Stimulated activated CD4-positive, alpha-beta T cell treated with anti-CD3 and anti-CD28 coated beads, Interleukin-12 subunit alpha, Interleukin-12 subunit beta, amount 100 ng/mL, for 4 hours (primary cell): ENCODE measurements around the gene GCK.

Source experiments
- DNase-seq: peaks from one replicate; pipeline ENCODE4 v3.0.0-alpha.2; 2020

Gene GCK

DNA sequence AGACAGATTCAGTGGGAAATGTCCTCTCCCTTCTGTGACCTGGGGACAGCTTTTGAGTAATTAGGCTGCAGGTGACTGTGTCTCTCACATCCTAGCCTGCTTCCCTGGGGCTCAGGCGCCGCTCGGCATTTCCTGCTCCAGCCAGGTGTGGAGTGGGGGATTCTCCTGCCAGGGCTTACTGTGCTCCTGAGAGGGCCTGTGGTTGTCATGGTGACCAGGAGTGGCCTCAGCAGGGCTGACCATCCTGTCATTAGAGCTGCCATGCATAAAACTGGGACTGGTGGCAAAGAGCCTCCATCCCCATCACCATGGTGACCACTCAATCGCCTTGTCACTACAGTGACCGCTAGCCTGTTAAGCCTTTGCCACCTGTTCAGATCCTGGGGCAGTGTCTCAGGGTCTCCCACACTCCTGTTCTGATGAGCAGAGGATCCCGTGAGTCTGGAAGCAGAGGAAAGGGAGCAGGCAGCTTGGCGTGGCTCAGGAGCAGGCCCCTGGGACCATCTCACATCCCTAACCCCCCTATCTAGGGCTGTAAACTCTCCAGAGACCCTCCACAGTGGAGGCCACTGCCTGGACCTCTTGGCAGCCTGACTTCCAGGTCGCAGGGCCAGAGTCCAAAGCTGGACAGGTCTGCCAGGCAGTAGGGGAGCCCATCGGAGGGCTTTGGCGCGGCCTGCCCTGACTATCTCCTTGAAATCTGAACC, at the start of gene GCK:
GCK (minus strand) TSS at position 154 of the 707 bp plus-strand sequence. CDS start 486 bp downstream, outside the sequence.
- DNase-seq = no peak

DNA sequence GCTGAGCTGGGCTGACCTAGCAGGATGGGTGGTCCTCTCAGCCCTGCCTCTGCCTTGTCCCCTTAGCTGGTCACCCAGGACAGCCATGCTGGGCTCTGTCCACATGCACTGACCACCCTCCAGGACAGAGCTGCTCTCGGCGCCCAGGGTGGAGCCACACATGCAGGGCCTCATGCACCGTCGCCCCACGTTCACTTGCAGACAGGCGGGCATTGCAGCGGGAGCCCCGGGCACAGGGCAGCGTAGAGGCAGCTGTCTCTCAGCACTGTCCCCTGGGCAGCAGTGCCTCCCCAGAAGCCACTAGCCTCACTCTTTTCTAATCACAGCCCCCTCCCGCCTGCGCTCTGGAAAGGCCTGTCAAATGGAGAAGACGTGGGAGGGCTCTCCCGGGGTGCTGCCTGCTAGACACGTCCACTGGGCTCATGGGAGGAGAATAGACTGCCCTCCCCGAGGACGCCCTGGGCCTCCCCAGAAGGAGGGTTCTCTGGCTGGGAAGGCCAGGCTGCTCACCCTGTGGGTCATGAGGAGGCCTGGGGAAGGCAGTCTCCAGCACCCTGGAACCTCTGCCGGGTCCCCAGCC, 49.0 kb upstream of the GCK start:
- DNase-seq = no peak

DNA sequence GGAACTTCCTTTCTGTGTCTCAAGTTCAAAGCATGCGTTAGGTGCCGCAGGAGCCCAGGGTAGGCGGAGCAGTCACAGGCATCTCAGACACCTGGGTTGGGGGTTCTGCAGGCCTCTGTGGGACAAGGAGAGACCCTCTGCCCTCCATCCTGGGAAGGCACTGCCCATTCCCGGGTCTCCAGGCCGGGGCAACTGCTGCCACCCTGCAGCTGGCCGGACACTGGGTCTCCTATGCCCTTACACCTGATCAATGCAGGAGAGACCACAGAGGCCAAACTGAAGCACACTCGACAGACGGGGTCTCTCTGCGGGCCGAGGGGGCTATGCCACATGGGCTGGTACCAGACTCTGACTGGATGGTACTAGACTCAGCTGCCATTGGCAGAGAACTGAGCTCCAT, 48.5 kb upstream of the GCK start:
- DNase-seq = no peak

DNA sequence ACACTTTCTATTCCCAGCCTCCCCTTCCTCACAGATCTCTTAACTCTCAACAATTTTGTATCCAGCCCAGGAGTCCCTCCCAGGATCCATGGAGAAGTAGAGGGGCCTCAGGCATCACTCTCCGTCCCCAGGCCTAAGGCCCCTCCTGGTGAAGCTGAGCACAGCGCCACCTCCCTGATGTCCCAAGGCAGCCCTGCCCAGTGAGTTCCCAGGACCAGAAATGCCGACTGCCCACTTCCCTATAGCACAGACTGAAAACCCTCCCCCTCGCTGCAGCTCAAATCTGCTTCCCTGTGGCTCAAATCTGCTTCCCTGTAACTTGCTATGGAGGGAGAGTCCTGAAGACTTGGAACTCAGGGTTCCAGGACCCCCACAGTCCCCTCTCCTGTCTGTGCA, 47.1 kb upstream of the GCK start:
- no peak for DNase-seq

DNA sequence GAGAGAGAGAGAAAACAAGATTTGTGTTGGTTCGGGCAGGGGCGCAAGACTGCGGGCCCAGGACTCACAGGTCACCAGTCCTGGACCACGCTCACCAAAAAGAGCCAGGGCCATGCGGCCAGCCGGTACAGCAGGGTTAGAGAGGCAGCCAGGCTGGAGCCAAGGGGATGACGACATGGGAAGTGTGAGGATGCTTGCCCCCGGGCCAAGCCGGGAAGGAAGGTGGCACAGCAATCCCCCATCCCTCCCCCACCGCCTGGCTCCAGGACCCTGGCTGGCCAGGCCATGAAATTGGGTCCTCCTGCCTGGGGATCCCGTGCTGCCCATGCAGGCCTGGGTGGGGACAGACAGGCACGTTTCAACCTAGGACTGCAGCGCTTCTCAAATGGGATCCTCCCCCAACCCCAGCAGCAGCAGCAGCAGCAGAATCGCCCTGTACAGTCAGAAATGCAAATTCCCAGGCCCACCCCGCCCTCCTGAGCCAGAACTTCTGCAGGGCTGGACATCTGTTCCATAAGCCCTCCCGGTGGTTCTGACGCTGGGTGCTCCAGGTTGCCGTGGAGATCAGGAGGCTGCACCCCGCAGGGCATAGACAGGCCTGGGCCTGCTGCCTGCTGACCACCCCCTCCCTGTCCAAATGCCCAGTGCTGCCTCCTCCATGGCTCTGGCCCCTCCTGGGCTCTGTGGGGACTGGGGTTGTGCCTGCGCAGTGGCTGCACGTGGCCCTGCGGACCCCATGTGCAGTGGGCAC, 46.5 kb upstream of the GCK start:
- no peak for DNase-seq

DNA sequence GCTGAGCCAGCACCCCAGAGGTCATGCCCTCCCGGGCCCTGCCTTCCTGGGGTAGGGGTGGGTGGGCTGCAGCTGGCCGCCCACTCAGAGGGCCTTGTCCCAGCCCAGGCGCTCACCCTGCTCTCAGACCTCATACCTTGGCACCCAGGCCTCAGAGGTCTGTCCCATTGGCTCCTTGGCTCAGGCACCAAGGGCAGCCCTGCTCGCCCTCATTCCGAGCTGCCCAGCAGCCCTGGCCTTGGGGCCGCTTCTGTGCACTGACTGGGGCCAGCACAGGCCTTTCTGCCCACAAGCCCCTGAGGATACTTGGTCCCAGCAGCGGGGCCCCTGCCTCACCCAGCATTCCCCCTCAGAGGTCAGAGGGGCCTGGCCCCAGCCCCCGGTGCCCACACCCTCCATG, 45.8 kb upstream of the GCK start:
- DNase-seq = no peak

DNA sequence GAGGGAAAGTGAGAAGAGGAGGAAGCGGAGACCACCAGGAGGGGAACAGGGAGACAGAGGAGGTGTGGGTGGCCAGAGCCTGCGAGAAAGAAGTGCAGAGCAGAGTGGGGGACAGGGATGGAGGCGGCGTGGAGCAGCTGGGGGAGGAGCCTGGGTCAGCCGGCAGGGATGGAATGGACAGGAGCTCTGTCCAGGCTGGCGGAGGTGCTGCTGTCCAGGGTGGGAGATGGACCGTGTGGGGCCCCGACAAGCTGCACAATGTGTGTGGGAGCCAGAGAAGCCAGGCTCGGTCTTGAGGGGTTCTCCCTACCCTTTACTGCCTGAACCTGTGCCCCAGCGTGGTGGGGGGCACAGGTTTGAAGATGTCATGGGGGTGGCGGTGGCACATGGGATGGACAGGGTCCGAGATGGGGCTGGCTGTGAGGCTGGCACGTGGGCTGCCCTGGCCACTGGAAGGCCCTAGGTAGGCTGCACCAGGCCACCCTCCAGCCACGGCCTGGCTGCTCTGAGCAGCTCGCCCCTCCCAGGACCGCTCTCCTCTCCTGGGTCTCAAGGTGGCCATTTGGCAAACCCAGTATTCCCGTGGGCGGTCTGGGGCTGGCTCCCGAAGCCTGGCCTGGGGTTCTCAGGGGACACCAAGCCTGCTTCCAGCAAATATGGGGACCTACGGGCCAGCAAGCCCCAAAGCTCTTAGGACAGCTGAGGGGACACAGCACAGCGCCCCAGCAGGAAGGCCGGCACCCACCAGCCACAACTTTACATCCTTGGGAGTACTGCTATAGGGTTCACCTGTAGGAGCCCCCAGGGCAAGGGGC, 43.9 kb upstream of the GCK start:
- no peak for DNase-seq

- DNase-seq = no peak
Observed at GRCh38 chr7:44232396-44232795, 43.2 kb upstream of the GCK start.

- DNase-seq = no peak
Observed at GRCh38 chr7:44231088-44231487, 41.8 kb upstream of the GCK start.

GRCh38 chr7:44230286-44230685, 41.0 kb upstream of the GCK start:
- DNase-seq = no peak

- DNase-seq = no peak
Observed at GRCh38 chr7:44229546-44230105, 40.4 kb upstream of the GCK start.

DNA sequence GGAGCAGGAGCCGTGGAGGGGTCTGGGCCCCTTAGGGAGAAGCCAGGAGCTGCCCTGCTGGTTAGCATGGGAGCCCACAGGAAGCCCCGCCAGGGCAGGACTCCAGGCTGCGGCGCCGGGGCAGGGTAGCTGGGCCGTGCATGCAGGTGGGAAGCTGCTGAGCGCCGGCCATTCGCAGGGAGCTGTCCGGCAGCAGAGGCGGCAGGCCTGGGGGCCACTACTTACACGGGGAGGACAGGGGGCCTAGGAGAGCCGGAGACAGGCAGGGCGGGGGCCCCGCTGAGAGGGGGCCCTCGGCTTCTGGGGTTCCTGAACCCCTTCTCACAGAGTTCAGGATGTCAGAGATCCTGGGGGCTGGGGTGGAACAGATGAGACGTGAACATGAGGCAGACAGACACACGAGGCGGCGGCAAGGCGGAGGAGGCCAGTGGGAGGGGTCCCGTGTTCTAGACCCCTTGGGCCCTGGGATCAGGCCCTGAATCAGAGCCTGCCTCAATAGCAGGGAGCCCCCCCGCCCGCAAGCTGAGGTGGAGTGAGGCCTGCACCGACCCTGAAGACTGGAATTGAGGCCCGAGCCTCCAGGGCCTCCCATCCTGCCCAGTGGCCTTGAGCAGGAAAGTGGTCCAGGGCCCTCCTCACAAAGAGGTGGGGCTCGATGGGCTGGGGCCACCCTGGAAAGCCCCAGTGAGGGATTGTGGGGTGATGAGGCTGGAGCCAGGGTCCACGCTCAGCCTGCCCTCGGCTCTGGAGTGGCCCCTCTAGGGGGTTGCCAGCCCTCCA, 39.5 kb upstream of the GCK start:
- DNase-seq = no peak

- no peak for DNase-seq
Observed at GRCh38 chr7:44227911-44228310, 38.7 kb upstream of the GCK start.

GRCh38 chr7:44226396-44226753, 37.1 kb upstream of the GCK start:
- DNase-seq = no peak

GRCh38 chr7:44225566-44226395, 36.5 kb upstream of the GCK start:
- no peak for DNase-seq

DNA sequence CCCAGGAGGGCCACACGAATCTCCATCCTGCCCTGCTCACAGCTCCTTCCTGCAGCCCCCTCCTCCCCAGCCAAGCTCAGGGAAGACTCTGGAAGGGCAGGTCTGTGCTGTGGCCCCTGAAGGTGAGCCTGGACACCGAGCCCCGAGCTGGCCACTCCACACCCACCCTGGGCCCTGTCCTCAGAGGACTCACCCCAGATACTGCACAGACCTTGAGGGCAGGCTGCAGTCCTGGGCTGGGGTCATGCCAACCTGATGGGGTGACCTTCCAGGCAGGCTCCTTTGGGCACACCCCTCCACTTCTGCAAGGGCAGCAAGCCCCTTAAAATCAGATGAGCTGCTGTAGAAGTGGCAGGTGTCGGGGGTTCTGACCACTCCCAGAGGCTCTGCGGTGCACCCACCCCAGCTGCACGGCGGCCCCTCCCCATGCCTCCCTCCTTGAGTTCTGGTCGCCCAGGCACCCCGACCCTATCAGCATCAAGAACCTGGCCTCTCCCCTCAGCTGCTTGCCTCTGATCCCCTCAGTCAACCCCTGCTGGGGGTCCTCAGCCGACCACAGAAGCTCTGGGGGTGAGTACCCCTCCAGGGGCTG, 35.8 kb upstream of the GCK start:
- DNase-seq = no peak

- no peak for DNase-seq
Observed at GRCh38 chr7:44224080-44224973, 35.1 kb upstream of the GCK start.

DNA sequence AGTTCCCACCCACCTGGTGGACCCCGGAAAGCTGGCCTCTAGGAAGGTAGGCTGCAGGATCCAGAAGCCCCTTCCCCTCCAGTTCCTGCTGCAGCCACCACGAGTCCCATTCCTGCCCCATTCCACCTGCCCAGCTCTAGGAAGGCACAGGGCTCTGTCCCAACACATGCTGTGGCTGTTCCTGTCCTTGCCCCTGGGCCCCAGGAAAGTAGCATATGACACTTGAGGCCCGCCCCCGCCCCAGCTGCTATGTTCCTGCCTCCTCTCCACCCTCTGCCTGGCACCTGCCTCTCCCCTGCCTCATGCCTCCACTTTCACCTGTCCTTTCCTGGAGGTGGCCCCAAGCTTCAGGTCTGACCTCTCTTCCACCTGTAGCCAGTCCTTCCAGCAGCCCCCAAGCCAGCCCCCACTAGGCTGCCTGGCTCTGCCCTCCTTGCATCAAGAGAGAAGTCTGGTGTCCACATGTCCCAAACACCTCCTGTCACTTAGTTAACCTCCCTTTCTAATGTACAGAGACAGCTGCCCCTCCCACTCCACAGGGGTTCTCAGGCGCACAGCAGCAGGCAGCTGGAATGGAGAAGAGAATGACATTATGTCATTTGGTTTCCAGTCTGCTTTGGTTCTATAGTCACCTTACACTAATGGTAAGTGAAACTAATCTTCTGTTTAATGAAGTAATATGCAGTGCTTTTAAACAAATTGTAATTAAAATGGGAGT, 34.3 kb upstream of the GCK start:
- no peak for DNase-seq

DNA sequence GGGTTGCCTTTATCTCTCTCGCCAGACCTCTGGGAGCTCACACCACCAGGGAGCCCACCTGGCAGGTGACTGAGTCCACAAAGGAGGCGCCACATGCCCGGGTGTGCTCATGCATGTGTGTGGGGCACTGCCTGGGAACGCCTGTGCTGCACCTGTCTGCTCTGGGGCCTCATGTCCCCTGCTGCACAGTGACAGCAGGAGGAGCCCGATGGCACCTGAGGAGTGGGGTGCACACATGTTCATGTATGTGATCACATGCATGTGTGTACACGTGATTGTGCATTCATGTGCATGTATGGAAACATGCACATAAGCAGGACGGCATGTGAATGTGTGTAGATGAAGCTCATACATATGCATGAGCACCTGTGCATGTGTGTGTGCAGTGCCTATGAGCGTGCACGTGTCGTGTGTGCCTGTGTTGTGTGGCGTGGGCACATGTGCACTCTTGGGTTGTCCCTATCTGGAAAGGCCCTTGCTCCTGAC, 33.6 kb upstream of the GCK start:
- DNase-seq = no peak
